C4-2B (cell line): ENCODE data around the gene ARVCF.

ENCODE experiments used
- H3K27ac ChIP-seq: fragments of 450-650 bp; 2 replicates; pipeline ENCODE4 v1.5.1; 2017
- ZFX ChIP-seq: fragments of 450-650 bp; IDR thresholded peaks from 2 replicates; pipeline ENCODE4 v1.6.1; 2017
- TF ChIP-seq, protein P1 (sequence below): fragments of 450-650 bp; conservative IDR thresholded peaks from 2 replicates; pipeline ENCODE4 v1.5.1; 2017; ENCODE audit warnings: mild to moderate bottlenecking

The ARVCF gene

DNA sequence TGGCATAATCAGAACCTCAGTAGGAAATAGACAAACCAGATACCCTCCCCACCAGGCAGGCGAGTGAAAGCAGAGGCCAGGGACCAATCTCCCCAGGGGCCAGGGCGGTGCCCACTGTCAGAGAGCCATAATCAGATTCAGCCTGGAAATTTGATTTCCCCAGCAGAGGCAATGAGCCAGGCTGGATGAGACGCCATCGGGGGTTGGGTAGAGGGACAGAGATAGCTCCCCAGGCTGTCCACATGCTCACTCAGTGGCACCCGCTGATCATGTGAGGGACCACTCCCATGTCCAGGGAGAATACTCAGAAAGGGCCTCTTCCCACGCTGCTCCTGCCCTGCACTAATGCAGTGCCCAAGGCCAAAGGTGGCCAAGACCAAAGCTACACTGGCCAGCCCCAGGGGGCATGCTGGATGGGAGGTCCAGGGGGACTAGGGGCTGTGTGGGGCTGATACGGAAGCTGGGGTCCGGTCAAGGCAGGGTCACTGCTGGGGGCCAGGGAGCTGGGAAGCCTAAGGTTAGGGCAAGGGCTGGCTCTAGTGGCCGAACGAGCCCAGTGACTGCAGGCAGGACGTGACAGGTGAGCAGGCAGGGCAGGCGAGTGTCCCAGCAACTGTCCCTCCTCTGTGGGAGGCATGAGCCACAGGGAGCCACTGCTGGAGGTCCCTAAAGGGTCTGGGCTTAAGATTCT lies 19.8 kb downstream of the ARVCF start:
- no peak overlapping the region for H3K27ac ChIP-seq
- TF ChIP-seq ZFX: no peak

DNA sequence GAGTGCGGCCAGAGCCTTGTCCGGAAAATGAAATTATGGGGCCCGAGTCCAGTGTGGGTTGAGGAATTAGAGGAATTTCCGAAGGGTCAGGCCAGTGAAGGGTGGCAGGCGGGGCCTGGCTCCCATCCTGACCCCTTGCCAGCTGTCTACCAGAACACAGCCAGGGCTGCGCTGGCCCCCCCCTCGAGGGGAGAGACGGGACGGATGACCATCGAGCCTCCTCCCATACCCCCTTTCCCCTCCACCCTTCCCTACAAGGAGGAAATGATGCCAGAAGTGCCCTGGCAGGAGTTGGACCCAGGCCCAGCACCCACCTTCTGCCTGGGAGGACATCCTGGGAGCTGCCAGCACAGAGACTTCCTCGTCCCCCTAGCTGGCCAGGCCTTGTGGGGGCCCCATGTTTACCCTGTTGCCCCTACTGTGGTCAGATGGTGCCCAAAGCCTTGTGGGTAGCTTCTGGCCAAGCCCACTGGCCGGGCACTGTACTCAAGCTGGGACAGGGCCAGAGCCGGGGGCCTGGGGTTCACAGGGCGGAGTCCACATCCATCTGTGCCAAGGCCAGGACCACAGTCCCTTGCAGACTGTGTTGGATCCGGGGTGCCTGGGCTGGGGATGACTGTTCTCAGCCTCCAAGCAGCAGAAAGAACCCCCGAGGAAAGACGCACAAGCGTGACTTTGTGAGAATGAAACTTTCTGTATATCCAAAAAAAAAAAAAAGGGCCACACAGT lies 20.8 kb downstream of the ARVCF start:
- no peak overlapping the region for H3K27ac ChIP-seq
- TF ChIP-seq ZFX: no peak
- TF ChIP-seq, protein P1, sequence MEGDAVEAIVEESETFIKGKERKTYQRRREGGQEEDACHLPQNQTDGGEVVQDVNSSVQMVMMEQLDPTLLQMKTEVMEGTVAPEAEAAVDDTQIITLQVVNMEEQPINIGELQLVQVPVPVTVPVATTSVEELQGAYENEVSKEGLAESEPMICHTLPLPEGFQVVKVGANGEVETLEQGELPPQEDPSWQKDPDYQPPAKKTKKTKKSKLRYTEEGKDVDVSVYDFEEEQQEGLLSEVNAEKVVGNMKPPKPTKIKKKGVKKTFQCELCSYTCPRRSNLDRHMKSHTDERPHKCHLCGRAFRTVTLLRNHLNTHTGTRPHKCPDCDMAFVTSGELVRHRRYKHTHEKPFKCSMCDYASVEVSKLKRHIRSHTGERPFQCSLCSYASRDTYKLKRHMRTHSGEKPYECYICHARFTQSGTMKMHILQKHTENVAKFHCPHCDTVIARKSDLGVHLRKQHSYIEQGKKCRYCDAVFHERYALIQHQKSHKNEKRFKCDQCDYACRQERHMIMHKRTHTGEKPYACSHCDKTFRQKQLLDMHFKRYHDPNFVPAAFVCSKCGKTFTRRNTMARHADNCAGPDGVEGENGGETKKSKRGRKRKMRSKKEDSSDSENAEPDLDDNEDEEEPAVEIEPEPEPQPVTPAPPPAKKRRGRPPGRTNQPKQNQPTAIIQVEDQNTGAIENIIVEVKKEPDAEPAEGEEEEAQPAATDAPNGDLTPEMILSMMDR: no peak

DNA sequence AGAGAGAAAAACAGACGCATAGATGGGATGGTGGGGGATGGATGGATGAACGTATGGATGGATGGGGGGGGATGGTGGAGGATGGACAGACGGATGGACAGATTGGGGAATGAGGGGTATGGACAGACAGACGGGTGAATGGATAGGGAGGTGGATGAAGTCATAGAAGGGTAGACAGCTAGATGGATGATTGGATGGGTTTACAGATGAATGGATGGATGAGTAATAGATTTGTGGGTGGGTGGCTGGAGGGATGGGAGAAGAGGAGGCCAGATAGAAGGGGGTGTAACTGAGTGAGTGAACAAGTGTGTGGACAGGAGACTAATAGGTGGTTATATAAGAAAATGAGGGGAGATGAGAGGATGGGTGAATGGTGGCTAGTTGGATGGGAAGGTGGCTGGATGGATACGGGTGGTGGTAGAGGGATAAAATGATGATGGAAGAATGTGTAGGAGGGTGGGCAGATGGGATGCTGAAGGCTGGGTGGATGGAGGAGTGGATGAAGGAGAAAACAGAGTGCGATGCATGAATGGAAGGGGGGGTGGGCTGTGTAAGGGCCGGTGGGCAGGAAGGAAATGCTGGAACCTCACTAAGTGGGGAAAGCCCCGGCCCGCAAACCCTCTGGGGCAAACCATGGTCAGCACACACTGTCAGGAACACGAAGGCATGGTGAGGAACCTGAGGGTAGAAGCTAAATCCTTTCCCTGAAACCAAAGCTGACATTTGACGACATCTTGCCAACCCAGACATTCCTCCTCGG lies 21.6 kb downstream of the ARVCF start:
- TF ChIP-seq, protein P1: no peak
- no peak for TF ChIP-seq ZFX
- H3K27ac ChIP-seq: no peak overlapping the region

DNA sequence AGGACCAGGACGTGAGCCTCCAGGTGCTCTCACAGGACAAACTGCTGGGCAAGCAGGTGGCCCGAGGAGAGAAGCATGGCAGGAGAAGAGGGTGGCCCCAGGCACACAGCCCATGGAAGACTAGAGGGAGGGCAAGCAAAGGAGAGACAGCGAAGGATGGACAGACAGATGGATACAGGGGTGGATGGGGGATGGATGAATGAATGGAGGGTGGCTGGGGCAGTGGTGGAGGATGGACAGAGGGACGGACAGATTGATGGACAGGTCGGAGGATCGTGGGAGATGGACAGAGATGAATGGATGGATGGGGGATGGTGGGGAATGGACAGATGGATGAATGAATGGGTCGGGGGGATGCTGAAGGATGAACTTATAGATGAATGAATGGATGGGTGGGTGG lies 22.7 kb downstream of the ARVCF start:
- no peak for TF ChIP-seq ZFX
- TF ChIP-seq, protein P1: no peak
- no peak overlapping the region for H3K27ac ChIP-seq

DNA sequence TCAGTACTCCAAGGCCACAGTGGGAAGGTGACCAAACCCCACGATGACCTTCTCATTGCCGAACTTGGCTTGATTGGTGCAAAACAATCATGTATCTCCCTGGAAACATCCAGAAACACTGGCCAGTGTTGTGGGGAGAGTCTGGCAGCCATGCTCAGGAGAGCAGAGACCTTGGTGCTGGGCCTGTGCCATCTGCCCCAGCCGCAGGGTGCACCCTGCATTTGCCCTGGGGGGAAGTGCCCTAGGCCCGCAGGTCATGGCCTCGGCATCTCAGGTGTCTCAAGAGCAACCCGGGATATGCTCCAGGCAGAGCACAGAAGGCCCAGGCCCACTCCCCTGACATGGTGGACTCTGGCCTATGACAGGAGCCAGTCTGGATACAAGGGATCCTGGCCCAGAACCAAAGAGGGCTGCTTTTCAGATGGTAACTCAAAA lies 23.7 kb downstream of the ARVCF start:
- no peak for TF ChIP-seq ZFX
- TF ChIP-seq, protein P1: no peak
- H3K27ac ChIP-seq: no peak overlapping the region

DNA sequence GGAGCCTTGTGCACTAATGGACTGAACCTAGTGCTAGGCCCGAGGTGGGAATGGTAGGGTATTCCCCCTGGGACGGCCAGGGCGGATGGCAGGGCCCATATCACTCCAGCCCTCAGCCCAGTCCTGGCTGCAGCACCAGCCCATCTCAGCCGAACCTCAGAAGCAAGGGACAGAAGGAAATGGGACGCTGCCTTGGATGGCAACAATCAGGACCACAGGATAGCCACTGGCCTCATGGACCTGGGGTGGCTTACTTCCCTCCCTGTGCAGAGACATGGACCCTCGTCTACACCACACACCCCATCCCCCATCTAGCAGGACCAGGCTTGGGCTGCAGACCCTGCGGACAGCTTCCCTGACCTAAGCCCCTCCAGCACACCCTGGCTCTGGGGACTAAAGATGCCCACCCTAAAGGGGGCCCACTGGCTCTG lies 24.1 kb downstream of the ARVCF start:
- no peak overlapping the region for H3K27ac ChIP-seq

DNA sequence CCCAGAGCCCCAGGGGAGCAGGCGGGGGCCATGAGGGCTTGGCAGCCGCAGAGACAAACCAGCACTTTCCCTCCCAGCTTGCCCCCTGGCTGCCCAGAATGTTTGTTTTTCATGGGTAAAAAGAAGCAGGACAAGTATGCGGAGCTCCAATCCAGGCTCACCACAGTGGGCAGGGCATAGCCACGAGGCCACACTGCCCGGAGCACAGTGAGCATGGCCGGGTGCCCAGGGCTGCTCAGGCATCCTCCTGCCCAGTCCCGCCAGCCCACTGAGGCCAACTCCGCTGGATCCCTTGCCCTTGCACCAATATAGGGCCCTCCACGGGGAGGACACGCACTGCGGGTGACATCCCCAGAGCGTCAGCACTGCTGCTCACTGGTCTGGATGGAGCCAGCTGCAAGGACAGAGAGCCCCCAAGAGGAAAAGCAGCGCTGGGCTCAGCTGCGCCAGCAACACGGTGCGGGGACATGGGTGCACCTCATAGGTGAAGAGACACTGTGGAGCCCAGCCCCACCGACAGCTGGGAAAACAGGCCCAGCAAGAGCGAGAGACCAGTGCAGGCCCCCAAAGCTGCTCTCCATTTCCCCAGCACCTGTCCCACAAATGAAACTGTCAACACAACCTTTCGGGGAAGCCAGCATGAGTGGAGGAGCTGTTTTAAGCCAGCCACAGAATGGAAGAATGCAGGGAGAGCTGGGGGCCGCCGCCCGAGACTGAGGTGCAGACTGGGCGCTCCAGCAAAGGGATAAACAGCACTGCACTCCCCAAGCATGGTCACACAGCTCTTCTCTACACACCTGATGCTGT lies 24.8 kb downstream of the ARVCF start:
- TF ChIP-seq, protein P1: no peak
- no peak for TF ChIP-seq ZFX
- no peak overlapping the region for H3K27ac ChIP-seq

More for the DNA sequence above, 24.1 kb downstream of the ARVCF start:
- TF ChIP-seq, protein P1: no peak
- TF ChIP-seq ZFX: no peak
